GM12878 (cell line): ENCODE results near the gene SLF2. TPM values are rescaled to one million over a fixed set of nuclear protein-coding genes. Genes with fewer than 3 reads are reported as not detected.

Source experiments
- ATAC-seq: fragments of 200-7000 bp; cut with Tn5 transposase; 3 replicates; pipeline ENCODE4 v1.9.1; 2020; ENCODE audit warnings: mild to moderate bottlenecking, moderate library complexity
- BruUV-seq: library from RNA; stranded (reverse); fragments of 400-500 nt; replicated peaks from 2 replicates; lab custom pipeline; 2021; lab: Mats Ljungman, UMichigan
- CTCF ChIA-PET: fragments of 300-600 bp; sonication (Branson Sonifier 250); formaldehyde crosslinking; extraction: SDS; loops from one replicate; lab custom pipeline; 2021; ENCODE audit warnings: inconsistent platforms; lab: Yijun Ruan, JAX
- POLR2A ChIA-PET: fragments of 350-600 bp; formaldehyde crosslinking; extraction: SDS; loops from one replicate; lab custom pipeline; 2021; ENCODE audit warnings: inconsistent platforms; lab: Charles Lee
- RAD21 ChIA-PET: fragments of 300-600 bp; sonication (Branson Sonifier 250); formaldehyde crosslinking; loops from one replicate; lab custom pipeline; 2023; ENCODE audit warnings: antibody characterized with exemption; ENCODE audit not compliant: unreplicated experiment; lab: Charles Lee
- SMC1A ChIA-PET: fragments of 300-600 bp; sonication (Branson Sonifier 250); formaldehyde crosslinking; loops from one replicate; lab custom pipeline; 2023; ENCODE audit not compliant: unreplicated experiment, uncharacterized antibody; lab: Charles Lee
- DNase-seq: peaks from one replicate; pipeline ENCODE4 v3.0.0-alpha.2; 2011; ENCODE audit warnings: low read depth, low spot score
- FAIRE-seq: peaks from 3 replicates; lab custom pipeline; 2011; peaks lifted over from hg19 to GRCh38; lab: Jason Lieb, UNC
- H2AFZ ChIP-seq: 2 replicates; pipeline ENCODE4 v1.6.0; 2011; ENCODE audit warnings: low read depth, low read length, control low read depth; ENCODE audit not compliant: control insufficient read depth
- H3K27ac ChIP-seq: 2 replicates; pipeline ENCODE4 v1.5.1; 2011; ENCODE audit warnings: control low read depth; ENCODE audit not compliant: control insufficient read depth, insufficient read depth
- H3K27me3 ChIP-seq, 2 experiments: replicated peaks in 1 of 2; 2 replicates each; pipeline versions ENCODE4 v1.6.0 to v1.6.1; 2011; ENCODE audit warnings: low read length in 1 of 2; ENCODE audit not compliant: control insufficient read depth in 2 of 2, insufficient read depth in 2 of 2
- H3K36me3 ChIP-seq, 2 experiments: 2 replicates each; pipeline ENCODE4 v1.5.1; 2011; ENCODE audit warnings: low read length in 1 of 2; ENCODE audit not compliant: control insufficient read depth in 2 of 2, insufficient read depth in 2 of 2
- H3K4me1 ChIP-seq: 2 replicates; pipeline ENCODE4 v1.6.1; 2011; ENCODE audit warnings: mild to moderate bottlenecking, low read length, moderate library complexity, mixed read lengths; ENCODE audit not compliant: control insufficient read depth, insufficient read depth
- H3K4me2 ChIP-seq: 2 replicates; pipeline ENCODE4 v1.6.0; 2011; ENCODE audit warnings: control low read depth; ENCODE audit not compliant: control insufficient read depth, insufficient read depth
- H3K4me3 ChIP-seq: fragments of 200-600 bp; sonication (generic); 2 replicates; pipeline ENCODE4 v1.5.1; 2016
- H3K79me2 ChIP-seq: 2 replicates; pipeline ENCODE4 v1.6.0; 2011; ENCODE audit warnings: low read length; ENCODE audit not compliant: control insufficient read depth, insufficient read depth
- H3K9ac ChIP-seq: 2 replicates; pipeline ENCODE4 v1.8.0; 2011; ENCODE audit warnings: low read length, control low read depth, mixed read lengths; ENCODE audit not compliant: control insufficient read depth, insufficient read depth
- H3K9me3 ChIP-seq: replicated peaks from 3 replicates; pipeline ENCODE4 v1.5.1; 2011; ENCODE audit warnings: mild to moderate bottlenecking, low read length; ENCODE audit not compliant: control insufficient read depth, insufficient read depth
- H4K20me1 ChIP-seq: 2 replicates; pipeline ENCODE4 v1.6.0; 2011; ENCODE audit not compliant: control insufficient read depth, insufficient read depth
- CTCF ChIP-seq, 3 experiments: IDR thresholded peaks in 2 of 3; conservative IDR thresholded peaks in 1 of 3; 2 replicates each; pipeline ENCODE4 v1.5.1; 2011; ENCODE audit warnings: low read depth in 3 of 3, low read length in 3 of 3, mild to moderate bottlenecking in 3 of 3, control low read depth in 2 of 3, moderate library complexity in 2 of 3, inconsistent platforms in 1 of 3, mixed read lengths in 1 of 3; ENCODE audit not compliant: control insufficient read depth in 2 of 3, insufficient read depth in 1 of 3; ENCODE audit errors: extremely low read depth in 1 of 3
- KDM1A ChIP-seq: fragments of 200-600 bp; sonication (generic); IDR thresholded peaks from 2 replicates; pipeline ENCODE4 v1.6.1; 2016; ENCODE audit warnings: borderline replicate concordance
- NBN ChIP-seq: fragments of 450-650 bp; IDR thresholded peaks from 2 replicates; pipeline ENCODE4 v1.6.1; 2016
- NFIC ChIP-seq: IDR thresholded peaks from 2 replicates; pipeline ENCODE4 v1.6.1; 2012; ENCODE audit warnings: low read depth, mild to moderate bottlenecking, inconsistent platforms, low read length, moderate library complexity
- NFXL1 ChIP-seq: fragments of 450-650 bp; IDR thresholded peaks from 2 replicates; pipeline ENCODE4 v1.6.1; 2017; ENCODE audit warnings: antibody characterized with exemption, mild to moderate bottlenecking, borderline replicate concordance
- SP1 ChIP-seq: IDR thresholded peaks from one replicate; pipeline ENCODE4 v1.6.1; 2011; ENCODE audit warnings: low read depth, low read length
- TAF1 ChIP-seq: IDR thresholded peaks from 2 replicates; pipeline ENCODE4 v1.6.1; 2011; ENCODE audit warnings: mild to moderate bottlenecking, low read depth, low read length, borderline replicate concordance
- ZNF622 ChIP-seq: fragments of 450-650 bp; IDR thresholded peaks from 2 replicates; pipeline ENCODE4 v1.6.1; 2017; ENCODE audit warnings: mild to moderate bottlenecking, inconsistent platforms
- WGBS: methylation state at CpG from one replicate; pipeline ENCODE4 v1.1.6; 2016; ENCODE audit warnings: low lambda C conversion rate; ENCODE audit not compliant: insufficient replicate concordance, insufficient coverage; ENCODE audit errors: missing lambda C conversion rate; 5-methylcytosine and 5-hydroxymethylcytosine counted together
- in situ Hi-C: fragments of 300-500 bp; cut with MboI; formaldehyde crosslinking; loops from 9 replicates; pipeline ENCODE4 v1.14.3; 2018; ENCODE audit warnings: mixed read lengths
- intact Hi-C: fragments of 100-400 bp; cut with micrococcal nuclease; formaldehyde crosslinking; loops from one replicate; pipeline ENCODE4 v1.14.2; 2022; ENCODE audit not compliant: unreplicated experiment
- polyA plus RNA-seq, 11 experiments: library from polyadenylated mRNA; depleted of rRNA in 4 of 11; unstranded in 6 of 11; stranded (reverse) in 5 of 11; fragments of >200 nt; fragmentation: Nextera tagmentation in 4 of 11; fragmentation: Illumina TruSeq in 1 of 11; extraction: Ambion mirVana in 4 of 11; extraction: Trizol in 1 of 11; gene quantifications; 1 replicate in 1 of 11; 2 replicates in 10 of 11; pipeline versions ENCODE4 v1.2.1 to v1.2.3, GENCODE V29; 2011 to 2016; ENCODE audit warnings: inconsistent platforms in 2 of 11, missing spikeins in 2 of 11, low read depth in 1 of 11
- total RNA-seq, 4 experiments: library from RNA; depleted of rRNA in 3 of 4; stranded (reverse); fragments of >200 nt in 3 of 4; fragmentation: Illumina TruSeq in 1 of 4; extraction: Trizol in 1 of 4; gene quantifications; 2 replicates each; pipeline versions ENCODE4 v1.2.1 to v1.2.3, GENCODE V29; 2013 to 2021

SLF2 gene
- total and polyA plus RNA-seq, 10 of the 15 experiments (the other 5 are each of a cell fraction or from before 2014, with no cell fraction given) = 3.0 to 25.2 (median 17.9) TPM

- BruUV-seq = no TSS peak
- 0 out of 2 replicates have a peak overlapping the region, but pooled peaks have one; percentile 9 for H3K4me2 ChIP-seq
- RAD21 ChIA-PET = interaction anchor here (4.6 kb wide), 1 partner anchor 13 kb away, joined by 26 read pairs; no protein-coding TSS in a partner anchor
- no peak overlapping the region for H3K4me3 ChIP-seq
- H3K36me3 ChIP-seq = peaks cover 0 to 2% of the 10 kb centered on the region in 2 experiments; a peak in 3 of 4 replicates
- H3K9ac ChIP-seq = no peak overlapping the region
- DNase-seq (no peak), ATAC-seq (no peak), FAIRE-seq (no peak)
- TF ChIP-seq TAF1 (no peak), SP1 (no peak), ZNF622 (no peak), NBN (no peak), CTCF (IDR thresholded peaks at IDR 0.05 in 2 of 3, conservative IDR thresholded peaks at IDR 0.05 in 1 of 3; ENCODE audit: control insufficient read depth in 2 of 3, extremely low read depth in 1 of 3, insufficient read depth in 1 of 3, low read depth in 3 of 3, low read length in 3 of 3) (no peak), KDM1A (no peak), NFIC (no peak), NFXL1 (no peak)
- H3K79me2 ChIP-seq = peaks cover 10% of the 10 kb centered on the region
- H3K27ac ChIP-seq = no peak overlapping the region
- peaks cover 10% of the 10 kb centered on the region for H3K4me1 ChIP-seq
- no peaks in the 10 kb centered on the region for H4K20me1 ChIP-seq
- no peaks in the 10 kb centered on the region for H3K27me3 ChIP-seq
- H2AFZ ChIP-seq = no peak overlapping the region
- no peaks in the 10 kb centered on the region for H3K9me3 ChIP-seq
- in situ Hi-C loops = no loop called here
- SMC1A ChIA-PET = no interaction called here
- POLR2A ChIA-PET = no interaction called here
- WGBS = 66% methylated on average over 5 of the region's 5 CpGs
- intact Hi-C loops = no loop called here
- CTCF ChIA-PET = interaction anchor here (3.7 kb wide), 1 partner anchor 13 kb away, joined by 21 read pairs; no protein-coding TSS in a partner anchor
Observed at GRCh38 chr10:101001659-101002035, 88.9 kb downstream of the SLF2 start.
